A549 (cell line): ENCODE data around the gene TMEM14A. TPM values are rescaled to one million over a fixed set of nuclear protein-coding genes. Genes with fewer than 3 reads are reported as not detected.
"Not testable (repeated sequence)": the region's sequence is repeated elsewhere in the genome, so short reads cannot be mapped to it uniquely, and the experiment has no call there.

Experiments
- ATAC-seq, 2 experiments: fragments of 200-7000 bp in 1 of 2; fragments of >200 bp in 1 of 2; cut with Nextera tagmentation in 1 of 2; cut with Tn5 transposase in 1 of 2; 3 replicates each; pipeline versions ENCODE4 v1.8.0 to v1.9.1; 2018 to 2020; ENCODE audit warnings: mild to moderate bottlenecking in 1 of 2, moderate library complexity in 1 of 2
- CTCF ChIA-PET: fragments of 300-600 bp; sonication (Branson Sonifier 250); formaldehyde crosslinking; extraction: SDS; loops from one replicate; lab custom pipeline; 2021; ENCODE audit warnings: antibody characterized with exemption, inconsistent platforms; lab: Yijun Ruan, JAX
- POLR2A ChIA-PET: fragments of 350-600 bp; formaldehyde crosslinking; extraction: SDS; loops from one replicate; lab custom pipeline; 2021; ENCODE audit warnings: antibody characterized with exemption, inconsistent platforms; lab: Yijun Ruan, JAX
- DNase-seq, 2 experiments: peaks; one replicate each; pipeline versions ENCODE4 v3.0.0 to v3.0.0-alpha.2; 2011 to 2016; ENCODE audit warnings: low read depth in 1 of 2, low spot score in 1 of 2
- FAIRE-seq: peaks from 2 replicates; lab custom pipeline; 2011; peaks lifted over from hg19 to GRCh38; lab: Jason Lieb, UNC
- H3K27ac ChIP-seq, 2 experiments: fragments of >200 bp; sonication (Bioruptor Twin); formaldehyde crosslinking; 3 replicates each; pipeline ENCODE4 v1.5.1; 2016 to 2017
- H3K4me1 ChIP-seq: fragments of >200 bp; sonication (Bioruptor Twin); formaldehyde crosslinking; 3 replicates; pipeline ENCODE4 v1.6.1; 2016
- H3K4me2 ChIP-seq: fragments of >200 bp; sonication (Bioruptor Twin); formaldehyde crosslinking; 3 replicates; pipeline ENCODE4 v1.6.1; 2016
- H3K4me3 ChIP-seq: fragments of >200 bp; sonication (Bioruptor Twin); formaldehyde crosslinking; 3 replicates; pipeline ENCODE4 v1.5.1; 2016
- H3K9me3 ChIP-seq: fragments of >200 bp; sonication (Bioruptor Twin); formaldehyde crosslinking; 3 replicates; pipeline ENCODE4 v1.6.1; 2016
- BHLHE40 ChIP-seq: IDR thresholded peaks from 2 replicates; pipeline ENCODE4 v1.6.1; 2012; ENCODE audit warnings: low read depth, low read length, inconsistent platforms
- CBX8 ChIP-seq: fragments of 200-600 bp; sonication (generic); IDR thresholded peaks from 2 replicates; pipeline ENCODE4 v1.6.1; 2016
- CHD2 ChIP-seq: fragments of 150-350 bp; IDR thresholded peaks from 2 replicates; pipeline ENCODE4 v1.6.1; 2014; ENCODE audit warnings: low read length; ENCODE audit not compliant: partially characterized antibody
- EP300 ChIP-seq, 2 experiments: fragments of >200 bp; sonication (Bioruptor Twin); formaldehyde crosslinking; IDR thresholded peaks; 2 replicates in 1 of 2; 3 replicates in 1 of 2; pipeline ENCODE4 v1.6.1; 2016 to 2017
- FOSB ChIP-seq: fragments of 250-450 bp; sonication (Bioruptor Pico); IDR thresholded peaks from 2 replicates; pipeline ENCODE4 v1.5.0; 2020; ENCODE audit warnings: mild to moderate bottlenecking, moderate library complexity
- FOXS1 ChIP-seq: fragments of 250-450 bp; sonication (Bioruptor Pico); IDR thresholded peaks from 2 replicates; pipeline ENCODE4 v1.5.0; 2020; ENCODE audit warnings: mild to moderate bottlenecking, moderate library complexity
- GATA3 ChIP-seq: IDR thresholded peaks from 2 replicates; pipeline ENCODE4 v1.6.1; 2012; ENCODE audit warnings: borderline replicate concordance
- HMGXB4 ChIP-seq: fragments of 250-450 bp; sonication (Bioruptor Pico); IDR thresholded peaks from 2 replicates; pipeline ENCODE4 v1.5.0; 2021; ENCODE audit warnings: mild to moderate bottlenecking, moderate library complexity, borderline replicate concordance
- HOXA7 ChIP-seq: fragments of 250-450 bp; sonication (Bioruptor Pico); IDR thresholded peaks from 2 replicates; pipeline ENCODE4 v1.5.0; 2020; ENCODE audit warnings: mild to moderate bottlenecking, moderate library complexity
- JUN ChIP-seq, 2 experiments: fragments of >200 bp; sonication (Bioruptor Twin); formaldehyde crosslinking; IDR thresholded peaks; 2 replicates in 1 of 2; 3 replicates in 1 of 2; pipeline ENCODE4 v1.6.1; 2016 to 2017
- KDM5A ChIP-seq: fragments of 200-600 bp; sonication (generic); IDR thresholded peaks from 2 replicates; pipeline ENCODE4 v1.6.1; 2016; ENCODE audit warnings: antibody characterized with exemption, mild to moderate bottlenecking
- NPAS2 ChIP-seq: fragments of 250-450 bp; sonication (Bioruptor Pico); IDR thresholded peaks from 2 replicates; pipeline ENCODE4 v1.8.0; 2022; ENCODE audit warnings: mild to moderate bottlenecking, moderate library complexity, borderline replicate concordance
- NR3C1 ChIP-seq: fragments of >200 bp; sonication (Bioruptor Twin); formaldehyde crosslinking; IDR thresholded peaks from 3 replicates; pipeline ENCODE4 v1.6.1; 2017
- PHF8 ChIP-seq: fragments of 200-600 bp; sonication (generic); IDR thresholded peaks from 2 replicates; pipeline ENCODE4 v1.6.1; 2016; ENCODE audit warnings: low read depth, mild to moderate bottlenecking, antibody characterized with exemption, moderate library complexity, borderline replicate concordance
- POLR2AphosphoS2 ChIP-seq: conservative IDR thresholded peaks from 2 replicates; pipeline ENCODE4 v1.6.1; 2012; ENCODE audit warnings: low read length, improper control_type of control experiment, inconsistent platforms
- RAD21 ChIP-seq, 2 experiments: fragments of >200 bp in 1 of 2; sonication (Bioruptor Twin) in 1 of 2; formaldehyde crosslinking in 1 of 2; IDR thresholded peaks in 1 of 2; conservative IDR thresholded peaks in 1 of 2; 2 replicates in 1 of 2; 3 replicates in 1 of 2; pipeline ENCODE4 v1.6.1; 2012 to 2018; ENCODE audit warnings: inconsistent platforms in 1 of 2
- RARB ChIP-seq: fragments of 250-450 bp; sonication (Bioruptor Pico); IDR thresholded peaks from 2 replicates; pipeline ENCODE4 v1.8.0; 2021; ENCODE audit warnings: mild to moderate bottlenecking, moderate library complexity
- RCOR1 ChIP-seq: fragments of 150-350 bp; IDR thresholded peaks from 2 replicates; pipeline ENCODE4 v1.6.1; 2014; ENCODE audit warnings: antibody characterized with exemption, low read length, low read depth
- TFCP2L1 ChIP-seq: fragments of 250-450 bp; sonication (Bioruptor Pico); IDR thresholded peaks from 2 replicates; pipeline ENCODE4 v1.5.0; 2021; ENCODE audit warnings: mild to moderate bottlenecking
- ZC3H11A ChIP-seq: fragments of 450-650 bp; IDR thresholded peaks from 2 replicates; pipeline ENCODE4 v1.6.1; 2014; ENCODE audit warnings: antibody characterized with exemption, mild to moderate bottlenecking
- WGBS: methylation state at CpG from one replicate; pipeline ENCODE4 v1.1.6; 2017; ENCODE audit errors: missing lambda C conversion rate; 5-methylcytosine and 5-hydroxymethylcytosine counted together
- polyA plus RNA-seq, 4 experiments: library from polyadenylated mRNA; depleted of rRNA in 3 of 4; stranded (reverse); fragments of >200 nt; fragmentation: RNase III in 1 of 4; extraction: RNeasy Plus Mini Kit Qiagen cat#74134 plus additional on column Dnase treatment in 1 of 4; gene quantifications; 2 replicates in 3 of 4; 3 replicates in 1 of 4; pipeline ENCODE4 v1.2.3, GENCODE V29; 2011 to 2017
- TF ChIP-seq, protein P1 (sequence below): fragments of >200 bp; sonication (Bioruptor Twin); formaldehyde crosslinking; IDR thresholded peaks from 2 replicates; pipeline ENCODE4 v1.6.1; 2016
- TF ChIP-seq, protein P2 (sequence below): fragments of 450-650 bp; IDR thresholded peaks from 2 replicates; pipeline ENCODE4 v1.6.1; 2014; ENCODE audit warnings: antibody characterized with exemption
- TF ChIP-seq, protein P3 (sequence below): fragments of 250-450 bp; sonication (Bioruptor Pico); IDR thresholded peaks from 2 replicates; pipeline ENCODE4 v1.5.0; 2020; ENCODE audit warnings: low read depth, mild to moderate bottlenecking, moderate library complexity

Gene TMEM14A
- polyA plus RNA-seq, 2 of the 4 experiments (the other 2 are of a cell fraction): 53.4 to 63.8 TPM

DNA sequence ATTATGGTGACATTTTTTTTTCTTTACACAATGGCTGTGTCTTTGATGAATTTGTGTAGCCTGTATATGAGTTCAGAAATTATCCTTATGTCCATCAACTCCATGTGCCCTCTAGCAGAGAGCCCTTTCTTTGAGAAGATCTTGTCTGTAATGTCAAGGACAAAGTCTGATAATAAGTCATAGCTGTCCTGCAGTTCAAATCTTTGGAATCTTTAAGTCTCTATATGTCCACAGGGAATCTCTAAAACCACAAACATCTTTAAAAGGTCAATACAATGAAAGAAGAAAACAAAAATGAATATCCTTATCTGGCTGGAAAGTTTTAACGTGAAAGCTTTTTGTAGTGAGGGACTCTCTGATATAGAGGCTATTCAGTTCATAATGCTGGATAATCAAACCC is 16.9 kb upstream of the TMEM14A start:
- no peak overlapping the region for H3K4me2 ChIP-seq
- no peak for FAIRE-seq
- H3K27ac ChIP-seq: no peak overlapping the region
- H3K9me3 ChIP-seq: no peaks in the 10 kb centered on the region
- ChIA-PET POLR2A (no interaction called here), CTCF (interaction anchor here (2.4 to 3.2 kb wide), 2 partner anchors 8 to 13 kb away, joined by 12 to 27 read pairs; no protein-coding TSS in a partner anchor)
- no peak overlapping the region for H3K4me3 ChIP-seq
- H3K4me1 ChIP-seq: no peaks in the 10 kb centered on the region
- DNase-seq: no peak
- TF ChIP-seq CBX8 (no peak), RARB (CRISPR knock-in tag) (no peak), PHF8 (no peak), NPAS2 (CRISPR knock-in tag) (no peak), JUN (IDR thresholded peaks at IDR 0.05) (no peak), ZC3H11A (no peak), FOSB (CRISPR knock-in tag) (no peak), EP300 (IDR thresholded peaks at IDR 0.05) (no peak), GATA3 (no peak), FOXS1 (no peak)
- 100% methylated on average over 1 of the region's 1 CpG for WGBS
- no peak for ATAC-seq

- no peaks in the 10 kb centered on the region for H3K9me3 ChIP-seq
- H3K4me3 ChIP-seq: no peak overlapping the region
- no peak overlapping the region for H3K4me2 ChIP-seq
- WGBS: 58% methylated on average over 4 of the region's 4 CpGs
- TF ChIP-seq KDM5A: no peak
- TF ChIP-seq BHLHE40: no peak
- TF ChIP-seq TFCP2L1 (CRISPR knock-in tag): no peak
- no peak for TF ChIP-seq RCOR1
- TF ChIP-seq, protein P1, sequence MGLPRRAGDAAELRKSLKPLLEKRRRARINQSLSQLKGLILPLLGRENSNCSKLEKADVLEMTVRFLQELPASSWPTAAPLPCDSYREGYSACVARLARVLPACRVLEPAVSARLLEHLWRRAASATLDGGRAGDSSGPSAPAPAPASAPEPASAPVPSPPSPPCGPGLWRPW: no peak
- no peak for TF ChIP-seq NPAS2 (CRISPR knock-in tag)
- TF ChIP-seq POLR2AphosphoS2: no peak
- no peak for TF ChIP-seq HOXA7 (CRISPR knock-in tag)
- TF ChIP-seq, protein P2, sequence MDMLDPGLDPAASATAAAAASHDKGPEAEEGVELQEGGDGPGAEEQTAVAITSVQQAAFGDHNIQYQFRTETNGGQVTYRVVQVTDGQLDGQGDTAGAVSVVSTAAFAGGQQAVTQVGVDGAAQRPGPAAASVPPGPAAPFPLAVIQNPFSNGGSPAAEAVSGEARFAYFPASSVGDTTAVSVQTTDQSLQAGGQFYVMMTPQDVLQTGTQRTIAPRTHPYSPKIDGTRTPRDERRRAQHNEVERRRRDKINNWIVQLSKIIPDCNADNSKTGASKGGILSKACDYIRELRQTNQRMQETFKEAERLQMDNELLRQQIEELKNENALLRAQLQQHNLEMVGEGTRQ: no peak
- TF ChIP-seq, protein P3, sequence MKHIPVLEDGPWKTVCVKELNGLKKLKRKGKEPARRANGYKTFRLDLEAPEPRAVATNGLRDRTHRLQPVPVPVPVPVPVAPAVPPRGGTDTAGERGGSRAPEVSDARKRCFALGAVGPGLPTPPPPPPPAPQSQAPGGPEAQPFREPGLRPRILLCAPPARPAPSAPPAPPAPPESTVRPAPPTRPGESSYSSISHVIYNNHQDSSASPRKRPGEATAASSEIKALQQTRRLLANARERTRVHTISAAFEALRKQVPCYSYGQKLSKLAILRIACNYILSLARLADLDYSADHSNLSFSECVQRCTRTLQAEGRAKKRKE (CRISPR knock-in tag): no peak
- no peak for TF ChIP-seq CHD2
- TF ChIP-seq HMGXB4 (CRISPR knock-in tag): no peak
- no peak for TF ChIP-seq RAD21 (conservative IDR thresholded peaks at IDR 0.05 in 1 of 2, IDR thresholded peaks at IDR 0.05 in 1 of 2)
- no peak for TF ChIP-seq NR3C1
- ATAC-seq (no peak), FAIRE-seq (no peak), DNase-seq (no peak)
- no peaks in the 10 kb centered on the region for H3K4me1 ChIP-seq
- H3K27ac ChIP-seq: no peak overlapping the region
- CTCF ChIA-PET: no interaction called here
- POLR2A ChIA-PET: no interaction called here
These were observed 16.3 kb upstream of the TMEM14A start for GRCh38 chr6:52654592-52654991.

GRCh38 chr6:52655941-52656340 is 15.0 kb upstream of the TMEM14A start:
- H3K27ac ChIP-seq, H3K4me1 ChIP-seq, POLR2A ChIA-PET, H3K9me3 ChIP-seq, FAIRE-seq, ATAC-seq, DNase-seq, H3K4me2 ChIP-seq, H3K4me3 ChIP-seq, CTCF ChIA-PET: not testable (repeated sequence)
- 86% methylated on average over 4 of the region's 33 CpGs for WGBS
